GM21737 (cell line): ENCODE data around the gene FBXO42.
"Not testable (repeated sequence)": the region's sequence is repeated elsewhere in the genome, so short reads cannot be mapped to it uniquely, and the experiment has no call there.

Source experiments
- ATAC-seq: cut with Tn5 transposase; IDR thresholded peaks from one replicate; pipeline ENCODE4 v1.9.1; 2021; ENCODE audit warnings: mild to moderate bottlenecking, moderate library complexity; ENCODE audit not compliant: unreplicated experiment

Gene FBXO42

GRCh38 chr1:16372535-16373285 is 20.4 kb upstream of the FBXO42 start:
- no peak for ATAC-seq

- no peak for ATAC-seq
Measured at GRCh38 chr1:16371725-16372124, 19.4 kb upstream of the FBXO42 start.

- ATAC-seq = no peak
Measured at GRCh38 chr1:16369821-16370220, 17.5 kb upstream of the FBXO42 start.

GRCh38 chr1:16367968-16368890 is 15.9 kb upstream of the FBXO42 start:
- ATAC-seq = peak; percentile 0

- peak; percentile 51 for ATAC-seq
Measured at GRCh38 chr1:16367258-16367967, 15.1 kb upstream of the FBXO42 start.

- peak; percentile 83 for ATAC-seq
Measured at GRCh38 chr1:16366722-16367257, 14.5 kb upstream of the FBXO42 start, which contains the start of gene SZRD1. SZRD1 (plus strand) TSS chr1:16367242; CDS start chr1:16367258, 16 bp downstream.

GRCh38 chr1:16365146-16365498 is 12.8 kb upstream of the FBXO42 start:
- ATAC-seq = not testable (repeated sequence)

- ATAC-seq = no peak
Measured at GRCh38 chr1:16356867-16357266, 4.6 kb upstream of the FBXO42 start.

- no peak for ATAC-seq
Measured at GRCh38 chr1:16354619-16355018, 2.3 kb upstream of the FBXO42 start.

- ATAC-seq = no peak
Measured at GRCh38 chr1:16352842-16353535, 709 bp upstream of the FBXO42 start.

GRCh38 chr1:16351456-16351993 is 755 bp downstream of the FBXO42 start:
- ATAC-seq = no peak

GRCh38 chr1:16349847-16350406 is 2.4 kb downstream of the FBXO42 start:
- no peak for ATAC-seq

- no peak for ATAC-seq
Measured at GRCh38 chr1:16348414-16349182, 3.7 kb downstream of the FBXO42 start.

GRCh38 chr1:16343276-16343675 is 9.0 kb downstream of the FBXO42 start:
- not testable (repeated sequence) for ATAC-seq

GRCh38 chr1:16342331-16343062 is 9.8 kb downstream of the FBXO42 start:
- ATAC-seq = no peak

- ATAC-seq = no peak
Measured at GRCh38 chr1:16340673-16341072, 11.6 kb downstream of the FBXO42 start.

GRCh38 chr1:16338961-16339360 is 13.3 kb downstream of the FBXO42 start:
- no peak for ATAC-seq

GRCh38 chr1:16334655-16335340 is 17.5 kb downstream of the FBXO42 start:
- ATAC-seq = no peak
